Pancreas (tissue), 10 donors: ENCODE data around the gene C17orf100. TPM values are rescaled to one million over a fixed set of nuclear protein-coding genes. Genes with fewer than 3 reads are reported as not detected.
A peak's percentile ranks its signal among the peaks of the same experiment; 100 is the strongest.

Experiments
- ATAC-seq, 4 donors: fragments of 200-7000 bp; cut with Tn5 transposase; one replicate each; pipeline versions ENCODE4 v1.8.0 to v1.9.1; 2020; ENCODE audit warnings: mild to moderate bottlenecking in 4 of 4, moderate library complexity in 4 of 4
- DNase-seq, 6 donors: peaks; one replicate each; pipeline ENCODE4 v3.0.0-alpha.2; 2020
- FAIRE-seq: peaks from 2 replicates; lab custom pipeline; 2012; peaks lifted over from hg19 to GRCh38; lab: Jason Lieb, UNC
- H3K27ac ChIP-seq, 4 donors: fragments of 200-600 bp; sonication (generic); 1 replicate in 3 of 4; 2 replicates in 1 of 4; pipeline versions ENCODE4 v1.5.0 to v1.8.0; 2020
- H3K27me3 ChIP-seq, 4 donors: fragments of 200-600 bp; one replicate each; pipeline ENCODE4 v1.8.0; 2021
- H3K36me3 ChIP-seq, 3 donors: fragments of 200-600 bp; sonication (generic) in 1 of 3; one replicate each; pipeline versions ENCODE4 v1.5.0 to v1.8.0; 2020 to 2021
- H3K4me1 ChIP-seq, 3 donors: fragments of 200-600 bp; one replicate each; pipeline ENCODE4 v1.8.0; 2021
- H3K4me3 ChIP-seq, 4 donors: fragments of 200-600 bp; sonication (generic) in 2 of 4; one replicate each; pipeline versions ENCODE4 v1.5.0 to v1.8.0; 2020 to 2021
- H3K9me3 ChIP-seq, 4 donors: fragments of 200-600 bp; one replicate each; pipeline ENCODE4 v1.8.0; 2021
- WGBS, 2 donors: extraction: QIAGEN DNeasy Blood & Tissue Kit; methylation state at CpG; one replicate each; pipeline ENCODE4 v1.1.7; 2013; 5-methylcytosine and 5-hydroxymethylcytosine counted together
- intact Hi-C, 3 donors: fragments of 100-400 bp; cut with DNase I; formaldehyde crosslinking; loops; one replicate each; pipeline versions ENCODE4 v1.11.1 to v1.14.2; 2022
- microRNA-seq, 2 donors: library from miRNA; unstranded; fragments of <30 nt; microRNA quantifications; one replicate each; pipeline versions ENCODE4 to v1.1.0, GENCODE V29; 2019 to 2020
- polyA plus RNA-seq, 2 donors: library from polyadenylated mRNA; stranded (reverse); fragments of 200-250 nt; gene quantifications; one replicate each; pipeline ENCODE4 v1.2.3, GENCODE V29; 2013
- total RNA-seq, 6 donors: library from RNA; stranded (reverse); fragmentation: NEBNext Ultra II Directional in 4 of 6; extraction: Animal tissue kit (Norgen Biotek cat#: 25700) in 4 of 6; gene quantifications; one replicate each; pipeline versions ENCODE4 v1.2.1 to v1.2.4, GENCODE V29; 2021 to 2023
- TF ChIP-seq, protein P1 (sequence below), 4 donors: fragments of 200-600 bp; sonication (generic) in 3 of 4; IDR thresholded peaks; one replicate each; pipeline versions ENCODE4 v1.5.0 to v1.8.0; 2021; ENCODE audit warnings: antibody characterized with exemption in 4 of 4
- donor health status: healthy with polysubstance abuse.
- donor health status: DM: no; HTN: no; CAD: no; lungs with moderate emphysema.
- donor health status: DM: no; HTN: no; CAD: no.
- donor health status: control.
- donor health status: control.
- donor health status: Bipolar disorder and iron deficiency.
- donor health status: DM: yes; HTN: yes; CAD: no.
- donor health status: DM: no; HTN: no; CAD: no.
- donor health status: DM: no; HTN: no; CAD: no.
- donor health status: DM: yes; HTN: yes; CAD: no.

Gene C17orf100
- total and polyA plus RNA-seq, 8 donors = 0.91 to 5.8 (median 2.4) TPM

- no peaks in the 10 kb centered on the region for H3K4me1 ChIP-seq
- intact Hi-C loops = no loop called here
- H3K27ac ChIP-seq = no peak overlapping the region
- H3K27me3 ChIP-seq = no peaks in the 10 kb centered on the region
- DNase-seq (no peak), FAIRE-seq (no peak), ATAC-seq (no peak)
- H3K36me3 ChIP-seq = no peaks in the 10 kb centered on the region
- 80 to 88% methylated on average over 8 of the region's 8 CpGs for WGBS, 2 donors
- no peak overlapping the region for H3K4me3 ChIP-seq
- H3K9me3 ChIP-seq = no peaks in the 10 kb centered on the region
- TF ChIP-seq, protein P1, sequence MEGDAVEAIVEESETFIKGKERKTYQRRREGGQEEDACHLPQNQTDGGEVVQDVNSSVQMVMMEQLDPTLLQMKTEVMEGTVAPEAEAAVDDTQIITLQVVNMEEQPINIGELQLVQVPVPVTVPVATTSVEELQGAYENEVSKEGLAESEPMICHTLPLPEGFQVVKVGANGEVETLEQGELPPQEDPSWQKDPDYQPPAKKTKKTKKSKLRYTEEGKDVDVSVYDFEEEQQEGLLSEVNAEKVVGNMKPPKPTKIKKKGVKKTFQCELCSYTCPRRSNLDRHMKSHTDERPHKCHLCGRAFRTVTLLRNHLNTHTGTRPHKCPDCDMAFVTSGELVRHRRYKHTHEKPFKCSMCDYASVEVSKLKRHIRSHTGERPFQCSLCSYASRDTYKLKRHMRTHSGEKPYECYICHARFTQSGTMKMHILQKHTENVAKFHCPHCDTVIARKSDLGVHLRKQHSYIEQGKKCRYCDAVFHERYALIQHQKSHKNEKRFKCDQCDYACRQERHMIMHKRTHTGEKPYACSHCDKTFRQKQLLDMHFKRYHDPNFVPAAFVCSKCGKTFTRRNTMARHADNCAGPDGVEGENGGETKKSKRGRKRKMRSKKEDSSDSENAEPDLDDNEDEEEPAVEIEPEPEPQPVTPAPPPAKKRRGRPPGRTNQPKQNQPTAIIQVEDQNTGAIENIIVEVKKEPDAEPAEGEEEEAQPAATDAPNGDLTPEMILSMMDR (IDR thresholded peaks at IDR 0.05) = no peak
These were observed 49.4 kb downstream of the C17orf100 start for GRCh38 chr17:6700948-6701307.

- peak in 1 of 6 donors; percentile 63 for DNase-seq
- no peak for FAIRE-seq
- no peaks in the 10 kb centered on the region for H3K27me3 ChIP-seq
- H3K36me3 ChIP-seq = no peaks in the 10 kb centered on the region
- peak in 2 of 4 donors; percentile 65 to 81 for ATAC-seq
- no peaks in the 10 kb centered on the region for H3K9me3 ChIP-seq
- H3K27ac ChIP-seq = no peak overlapping the region
- 30 to 35% methylated on average over 11 of the region's 11 CpGs for WGBS, 2 donors
- H3K4me3 ChIP-seq = no peak overlapping the region
- intact Hi-C loops = no loop called here
- H3K4me1 ChIP-seq = no peaks in the 10 kb centered on the region
- TF ChIP-seq, protein P1 (IDR thresholded peaks at IDR 0.05) = peak in 1 of 4 donors; percentile 10
These were observed 50.2 kb downstream of the C17orf100 start for GRCh38 chr17:6701719-6702118.

DNA sequence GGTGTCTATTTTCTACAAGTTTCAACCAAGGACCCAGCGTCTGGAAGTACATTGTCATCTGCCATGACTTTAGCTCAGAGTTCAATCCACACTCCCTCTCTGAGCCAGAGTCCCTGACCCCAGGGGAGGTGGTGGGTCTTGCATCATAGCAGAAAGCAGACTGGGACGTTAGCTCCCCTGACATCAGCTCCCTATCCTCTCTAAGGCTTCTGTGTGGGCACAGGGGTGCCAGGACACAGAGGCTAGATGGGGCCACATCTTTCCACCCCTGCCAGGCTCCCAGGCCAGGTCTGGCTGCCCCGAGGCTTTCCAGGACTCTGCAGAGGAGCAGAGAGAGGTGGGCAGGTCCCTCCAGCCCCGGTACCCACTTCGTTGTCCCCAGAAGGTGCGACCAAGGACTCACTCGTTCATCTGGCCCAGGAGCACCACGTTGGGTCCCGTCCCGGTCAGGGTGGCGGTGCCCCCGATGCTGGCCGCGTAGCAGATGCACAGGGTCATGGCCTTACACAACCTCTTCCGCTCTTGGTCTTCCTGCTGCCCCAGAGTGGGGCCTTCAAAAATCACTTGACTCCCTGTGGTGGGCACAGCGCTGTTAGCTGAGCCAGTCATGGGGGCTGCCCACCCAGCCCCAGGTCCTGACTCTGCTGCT is 51.1 kb downstream of the C17orf100 start:
- FAIRE-seq = no peak
- TF ChIP-seq, protein P1 (IDR thresholded peaks at IDR 0.05) = no peak
- intact Hi-C loops = no loop called here
- 74 to 84% methylated on average over 16 of the region's 16 CpGs for WGBS, 2 donors
- H3K9me3 ChIP-seq = no peaks in the 10 kb centered on the region
- H3K27me3 ChIP-seq = no peaks in the 10 kb centered on the region
- H3K27ac ChIP-seq = no peak overlapping the region
- ATAC-seq = no peak
- H3K4me3 ChIP-seq = no peak overlapping the region
- no peaks in the 10 kb centered on the region for H3K36me3 ChIP-seq
- no peak for DNase-seq
- H3K4me1 ChIP-seq = no peaks in the 10 kb centered on the region

Small RNA genes within 50 kb of the gene (microRNA-seq; reads per million reads assigned to microRNA genes)
- gene MIR4520-1 = 0 reads per million in 2 donors
- gene MIR4520-2 = 0 reads per million in 2 donors

Other genes starting within 250 kb of the C17orf100 start
- gene AIPL1, start 216.6 kb upstream of the C17orf100 start, total RNA-seq = not detected
- gene AIPL1, start 216.6 kb upstream of the C17orf100 start, polyA plus RNA-seq = under 1 TPM in 1 of 2 donors, not detected in 1; 0.04 TPM
- gene PIMREG, start 207.3 kb upstream of the C17orf100 start, total RNA-seq = under 1 TPM in 3 of 6 donors, not detected in 3; 0.12 to 0.50 (median 0.16) TPM
- gene PIMREG, start 207.3 kb upstream of the C17orf100 start, polyA plus RNA-seq = under 1 TPM in 1 of 2 donors, not detected in 1; 0.09 TPM
- 1 to 10 TPM in 5 of 6 donors, under 1 TPM in 1; 0.67 to 4.3 (median 2.5) TPM for gene PITPNM3, start 95.2 kb upstream of the C17orf100 start, total RNA-seq
- 1 to 10 TPM; 1.7 to 5.1 TPM for gene PITPNM3, start 95.2 kb upstream of the C17orf100 start, polyA plus RNA-seq
- 10 to 100 TPM in 1 of 6 donors, 1 to 10 TPM in 5; 4.6 to 10.6 (median 6.0) TPM for gene KIAA0753, start 11.1 kb upstream of the C17orf100 start, total RNA-seq
- gene KIAA0753, start 11.1 kb upstream of the C17orf100 start, polyA plus RNA-seq = 1 to 10 TPM; 4.4 to 6.4 TPM
- 10 to 100 TPM; 24.6 to 37.4 (median 31.5) TPM for gene TXNDC17, start 10.7 kb upstream of the C17orf100 start, total RNA-seq
- 10 to 100 TPM; 77.7 to 81.1 TPM for gene TXNDC17, start 10.7 kb upstream of the C17orf100 start, polyA plus RNA-seq
- 1 to 10 TPM; 2.2 to 7.5 (median 5.6) TPM for gene MED31, start 157 bp upstream of the C17orf100 start, total RNA-seq
- 10 to 100 TPM in 1 of 2 donors, 1 to 10 TPM in 1; 7.0 to 14.5 TPM for gene MED31, start 157 bp upstream of the C17orf100 start, polyA plus RNA-seq
- gene SLC13A5, start 61.6 kb downstream of the C17orf100 start, total RNA-seq = under 1 TPM in 2 of 6 donors, not detected in 4; 0.34 to 0.47 TPM
- under 1 TPM; 0.15 to 0.16 TPM for gene SLC13A5, start 61.6 kb downstream of the C17orf100 start, polyA plus RNA-seq
- 10 to 100 TPM in 2 of 6 donors, 1 to 10 TPM in 4; 1.5 to 13.1 (median 4.1) TPM for gene XAF1, start 104.3 kb downstream of the C17orf100 start, total RNA-seq
- gene XAF1, start 104.3 kb downstream of the C17orf100 start, polyA plus RNA-seq = 10 to 100 TPM; 11.8 to 12.8 TPM
- gene FBXO39, start 124.5 kb downstream of the C17orf100 start, total RNA-seq = under 1 TPM in 1 of 6 donors, not detected in 5; 0.28 TPM
- gene FBXO39, start 124.5 kb downstream of the C17orf100 start, polyA plus RNA-seq = under 1 TPM in 1 of 2 donors, not detected in 1; 0.21 TPM
- gene TEKT1, start 180.0 kb downstream of the C17orf100 start, total RNA-seq = under 1 TPM in 1 of 6 donors, not detected in 5; 0.28 TPM
- gene TEKT1, start 180.0 kb downstream of the C17orf100 start, polyA plus RNA-seq = under 1 TPM in 1 of 2 donors, not detected in 1; 0.07 TPM